GM21390 (cell line): ENCODE results near the gene YBX2.

ENCODE experiments used
- ATAC-seq: cut with Tn5 transposase; IDR thresholded peaks from one replicate; pipeline ENCODE4 v1.9.1; 2021; ENCODE audit not compliant: unreplicated experiment

Gene YBX2

GRCh38 chr17:7323731-7324437 is 29.4 kb upstream of the YBX2 start:
- ATAC-seq = no peak

DNA sequence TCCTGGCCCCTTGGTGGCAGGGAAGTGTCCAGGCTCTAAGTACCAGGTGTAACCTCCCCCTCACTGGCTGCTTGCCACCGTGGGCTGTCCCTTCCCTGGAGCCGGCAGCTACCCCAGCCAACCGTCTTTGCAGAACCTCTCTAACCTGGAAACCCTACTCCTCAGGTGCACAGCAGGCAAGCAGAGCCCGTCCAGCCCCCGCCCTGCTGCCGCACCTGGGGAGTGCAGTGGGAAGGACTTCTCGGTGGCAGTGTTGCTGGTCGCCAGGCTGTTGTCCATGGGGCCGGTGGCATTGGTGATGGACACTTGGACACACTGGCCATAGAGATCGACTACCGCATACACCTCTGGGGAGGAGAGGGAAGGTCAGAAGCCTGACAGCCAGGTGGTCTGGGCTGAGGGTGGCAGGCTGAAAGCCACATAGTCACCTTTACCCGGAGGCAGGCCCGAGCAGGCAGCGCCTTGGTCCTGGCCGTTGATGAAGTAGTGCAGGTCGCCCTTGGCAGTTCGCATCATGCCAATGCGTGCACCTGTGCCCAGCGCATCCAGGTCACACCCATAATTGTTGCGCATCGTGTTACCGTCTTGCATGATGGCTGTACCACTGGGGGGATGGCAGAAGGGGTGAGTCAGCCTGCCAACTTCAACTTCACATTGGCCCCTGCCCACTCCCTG is 28.2 kb upstream of the YBX2 start:
- no peak for ATAC-seq

GRCh38 chr17:7321466-7321865 is 27.0 kb upstream of the YBX2 start:
- no peak for ATAC-seq

DNA sequence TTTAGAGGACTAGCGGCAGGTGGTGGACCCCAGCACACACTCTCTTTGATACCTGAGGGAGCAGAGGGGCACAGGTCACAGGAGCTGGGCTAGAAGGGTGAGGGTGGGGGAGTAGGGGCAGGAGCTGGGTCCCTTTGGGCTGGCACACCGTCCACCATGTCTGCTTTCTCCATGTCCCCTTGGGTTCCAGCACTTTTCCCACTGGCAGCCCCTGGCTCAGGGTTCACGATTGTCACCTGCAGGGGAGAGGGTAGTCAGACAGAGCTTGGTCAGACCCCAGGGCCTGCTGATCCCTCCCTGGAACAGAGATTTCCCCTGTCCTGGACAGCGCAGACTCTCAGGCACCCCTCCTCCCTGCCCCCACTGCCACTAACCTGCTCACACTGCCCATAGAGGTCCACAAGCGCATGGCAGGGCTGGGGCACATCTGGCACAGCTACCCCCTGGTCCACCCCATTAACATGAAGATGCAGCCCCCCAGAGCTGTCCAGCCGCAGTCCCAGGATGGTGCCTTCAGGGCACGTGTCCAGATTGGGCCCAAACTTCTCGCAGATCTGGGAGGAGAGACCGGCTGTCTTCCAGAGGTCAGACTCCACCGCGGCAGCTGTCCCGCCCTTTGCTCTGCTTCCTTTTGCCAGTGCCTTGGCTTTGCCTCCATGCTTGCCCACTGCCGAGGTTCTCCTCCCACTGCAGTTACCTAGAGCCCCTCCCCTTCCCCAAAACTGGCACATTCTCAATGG is 23.9 kb upstream of the YBX2 start:
- no peak for ATAC-seq

GRCh38 chr17:7317161-7317803 is 22.8 kb upstream of the YBX2 start:
- no peak for ATAC-seq

DNA sequence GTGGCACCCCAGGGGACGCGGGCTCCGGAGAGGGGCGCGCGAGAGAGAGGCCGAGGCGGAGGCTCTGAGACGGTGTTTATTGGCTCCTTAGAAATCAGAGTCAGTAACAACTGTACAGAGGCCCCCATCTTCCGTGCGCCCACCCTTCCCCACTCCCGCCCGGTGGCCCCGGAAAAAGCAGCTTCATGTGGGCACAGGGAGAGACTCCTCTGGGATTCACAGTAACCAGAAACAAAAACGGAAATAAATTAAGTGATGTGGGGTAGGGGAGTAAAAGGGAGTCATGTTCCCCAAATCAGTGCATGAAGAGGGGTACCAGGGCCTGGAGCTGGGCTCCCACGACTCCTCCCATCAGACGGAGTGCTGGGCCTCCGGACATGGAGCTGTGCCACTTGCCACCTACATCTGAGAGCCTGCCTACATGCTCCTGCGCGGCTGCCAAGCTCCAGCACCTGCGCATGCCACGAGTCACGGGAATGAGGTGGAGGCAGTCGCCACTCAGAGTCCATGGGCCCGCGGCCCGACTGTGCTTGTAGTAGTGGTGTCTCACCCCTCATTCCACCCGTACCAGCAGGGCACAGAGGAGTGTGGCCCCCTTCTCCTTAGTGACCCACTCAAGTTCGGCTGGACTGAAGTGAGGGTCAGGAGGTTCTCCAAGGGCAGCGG is 21.3 kb upstream of the YBX2 start:
- ATAC-seq = no peak

- ATAC-seq = peak; percentile 78
Measured at GRCh38 chr17:7314719-7315569, 20.5 kb upstream of the YBX2 start, which contains the start of gene GPS2. Gene GPS2 (minus strand): TSS chr17:7315360. CDS start chr17:7315052, 308 bp downstream.

- no peak for ATAC-seq
Measured at GRCh38 chr17:7313890-7314718, 19.7 kb upstream of the YBX2 start.

GRCh38 chr17:7313088-7313889 is 18.9 kb upstream of the YBX2 start:
- no peak for ATAC-seq

- ATAC-seq = no peak
Measured at GRCh38 chr17:7312432-7313087, 18.1 kb upstream of the YBX2 start.

- no peak for ATAC-seq
Measured at GRCh38 chr17:7311110-7311705, 16.8 kb upstream of the YBX2 start.

- no peak for ATAC-seq
Measured at GRCh38 chr17:7309628-7310027, 15.2 kb upstream of the YBX2 start.

DNA sequence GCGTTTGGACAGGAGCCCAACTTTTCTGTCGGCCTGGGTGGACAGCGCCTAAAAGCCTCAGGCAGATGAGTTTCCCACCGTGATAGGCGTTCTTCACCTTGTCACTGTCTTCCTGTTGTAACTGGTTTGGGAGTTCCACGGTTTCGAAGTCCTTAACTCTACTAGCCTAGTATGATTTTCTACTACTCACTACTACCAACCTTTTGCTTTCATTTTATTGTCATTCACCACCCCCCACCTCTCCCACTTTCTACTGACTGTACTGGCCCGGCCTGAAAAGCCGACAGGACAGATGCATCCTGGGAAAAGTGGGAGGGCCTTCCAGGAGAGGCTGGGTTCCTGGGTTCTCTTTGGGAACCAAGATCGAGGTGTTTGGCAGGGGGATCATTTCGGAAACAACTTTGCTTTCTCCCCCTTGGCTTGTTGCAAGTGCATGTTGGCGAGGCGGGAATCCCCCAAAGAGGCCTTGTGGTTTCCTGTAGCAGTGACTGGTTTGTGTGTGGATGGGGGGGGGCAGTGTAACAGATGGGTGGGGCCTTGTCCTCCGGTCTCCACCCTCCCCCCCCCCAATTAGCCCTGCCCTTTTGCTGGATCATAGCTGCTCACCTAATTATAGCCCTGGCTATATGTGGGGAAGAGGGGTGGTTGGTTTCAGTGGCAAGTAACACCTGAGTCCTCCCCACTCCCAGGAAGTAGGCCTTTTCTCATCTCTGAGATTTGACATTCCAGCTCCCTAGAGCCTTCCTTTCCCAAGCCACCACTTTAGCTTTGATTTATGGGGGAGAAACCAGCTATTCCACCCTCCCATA is 14.4 kb upstream of the YBX2 start:
- ATAC-seq = peak; percentile 29

DNA sequence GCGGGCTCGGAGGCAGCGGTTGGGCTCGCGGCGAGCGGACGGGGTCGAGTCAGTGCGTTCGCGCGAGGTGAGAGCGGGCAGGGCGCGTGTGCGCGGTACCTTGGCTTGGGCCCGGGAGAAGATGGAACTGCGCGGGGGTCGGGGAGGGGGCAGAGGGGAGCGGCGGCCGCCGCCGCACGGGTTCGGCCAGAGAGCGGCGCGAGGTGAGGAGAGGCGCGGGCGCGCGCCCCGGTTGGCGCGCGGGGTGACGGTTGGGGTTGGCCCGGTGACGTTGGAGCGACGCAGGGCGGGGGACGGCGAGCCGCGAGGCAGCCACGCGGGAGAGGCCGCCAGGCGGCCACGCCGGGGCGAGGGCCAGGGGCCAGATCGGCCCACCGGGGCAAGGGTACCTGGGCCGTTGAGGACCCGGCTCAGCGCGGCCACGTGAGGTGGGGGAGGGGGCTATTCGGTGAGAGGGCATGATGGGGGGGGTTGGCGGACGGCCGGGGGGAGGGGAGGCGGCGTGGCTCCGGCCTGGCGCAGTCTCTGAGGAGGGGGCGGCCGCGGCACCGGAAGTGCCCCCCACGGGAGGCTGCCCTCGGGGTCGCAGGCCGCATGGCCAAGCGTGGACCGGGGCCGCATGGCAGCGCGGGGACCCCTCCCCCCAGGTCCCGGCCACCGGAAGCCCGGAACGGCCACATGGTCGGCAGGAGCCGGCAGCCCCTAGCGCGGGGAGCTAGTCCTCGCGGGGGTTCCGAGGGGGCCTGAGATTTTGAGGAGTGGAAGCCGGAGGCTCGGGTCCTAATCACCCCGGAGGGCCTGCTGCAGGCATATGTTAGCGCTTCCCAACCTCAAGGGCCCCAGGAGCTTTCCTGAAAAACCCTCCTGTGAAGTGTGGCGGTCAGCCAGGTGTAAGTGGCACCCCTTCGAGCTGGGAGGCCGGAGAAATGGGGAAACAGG is 13.5 kb upstream of the YBX2 start:
- no peak for ATAC-seq

GRCh38 chr17:7306911-7307685 is 12.7 kb upstream of the YBX2 start, which contains the start of gene EIF5A:
Gene EIF5A (plus strand): TSS chr17:7307628. CDS start chr17:7309636, 2,008 bp downstream.
- peak; percentile 66 for ATAC-seq
